Measurements from ENCODE around the gene EBPL.

The EBPL gene

GRCh38 chr13:49638744-49639072 is 52.6 kb downstream of the EBPL start (continued):
- TF ChIP-seq ATF2 (tag by site-specific recombination; IDR thresholded peaks at IDR 0.05; ENCODE audit: low read depth) (no peak), ZNF692 (tag by site-specific recombination; IDR thresholded peaks at IDR 0.05) (no peak), ZNF221 (tag by site-specific recombination; IDR thresholded peaks at IDR 0.05; ENCODE audit: borderline replicate concordance) (no peak), ZNF529 (tag by site-specific recombination; IDR thresholded peaks at IDR 0.05; ENCODE audit: insufficient replicate concordance) (peak; percentile 15), ZNF202 (tag by site-specific recombination; IDR thresholded peaks at IDR 0.05; ENCODE audit: borderline replicate concordance) (peak; percentile 36; the same call in 1 of the 2 replicates), HOXC10 (CRISPR knock-in tag; IDR thresholded peaks at IDR 0.05) (no peak), REST (tag by site-specific recombination; IDR thresholded peaks at IDR 0.05) (peak; percentile 33; the same call in 1 of the 2 replicates)

- TF ChIP-seq ZBTB6 (tag by site-specific recombination; IDR thresholded peaks at IDR 0.05) (no peak), ZNF398 (tag by site-specific recombination; IDR thresholded peaks at IDR 0.05) (no peak), ZNF157 (tag by site-specific recombination; IDR thresholded peaks at IDR 0.05) (no peak), ZNF776 (tag by site-specific recombination; IDR thresholded peaks at IDR 0.05; ENCODE audit: borderline replicate concordance) (no peak), YY2 (tag by site-specific recombination; IDR thresholded peaks at IDR 0.05) (no peak), ZNF311 (tag by site-specific recombination; IDR thresholded peaks at IDR 0.05; ENCODE audit: borderline replicate concordance) (no peak)
- Histone ChIP-seq H3K4me3 (ENCODE audit: low read depth, low read length) (no peak overlapping the region), H3K9me3 (ENCODE audit: control insufficient read depth, insufficient read depth, low read depth, low read length) (no peaks in the 10 kb centered on the region), H3K4me1 (ENCODE audit: control insufficient read depth, insufficient read depth, low read length) (no peaks in the 10 kb centered on the region), H3K36me3 (ENCODE audit: control insufficient read depth in 2 of 2, insufficient read depth in 1 of 2, low read length in 2 of 2) (no peaks in the 10 kb centered on the region), H3K27ac (ENCODE audit: extremely low read depth, low read depth, low read length) (no peak overlapping the region)
- ChIA-PET CTCF (no interaction called here), POLR2A (no interaction called here)
Observed at GRCh38 chr13:49638030-49638743, 53.1 kb downstream of the EBPL start.
